Pons (tissue), 1 donor: Measurements from ENCODE around the gene DPY19L1.
"Not testable (repeated sequence)": the region's sequence is repeated elsewhere in the genome, so short reads cannot be mapped to it uniquely, and the experiment has no call there.

Experiments used
- DNase-seq: peaks from one replicate; pipeline ENCODE4 v3.0.0-alpha.2; 2016; ENCODE audit warnings: low spot score

DPY19L1 gene

GRCh38 chr7:34918198-34918861, 119.0 kb downstream of the DPY19L1 start:
- DNase-seq = not testable (repeated sequence)

- not testable (repeated sequence) for DNase-seq
Observed at GRCh38 chr7:34917515-34917914, 119.8 kb downstream of the DPY19L1 start.

- no peak for DNase-seq
Observed at GRCh38 chr7:34916267-34916666, 121.0 kb downstream of the DPY19L1 start.

- no peak for DNase-seq
Observed at GRCh38 chr7:34912236-34912635, 125.0 kb downstream of the DPY19L1 start.

GRCh38 chr7:34906266-34906850, 130.9 kb downstream of the DPY19L1 start:
- not testable (repeated sequence) for DNase-seq

GRCh38 chr7:34904987-34905386, 132.3 kb downstream of the DPY19L1 start:
- DNase-seq = no peak

GRCh38 chr7:34903921-34904320, 133.4 kb downstream of the DPY19L1 start:
- not testable (repeated sequence) for DNase-seq

GRCh38 chr7:34902182-34902581, 135.1 kb downstream of the DPY19L1 start:
- DNase-seq = no peak

GRCh38 chr7:34900891-34901513, 136.3 kb downstream of the DPY19L1 start:
- no peak for DNase-seq

- no peak for DNase-seq
Observed at GRCh38 chr7:34895202-34895601, 142.1 kb downstream of the DPY19L1 start.

GRCh38 chr7:34889951-34890350, 147.3 kb downstream of the DPY19L1 start:
- DNase-seq = no peak

- no peak for DNase-seq
Observed at GRCh38 chr7:34886856-34887255, 150.4 kb downstream of the DPY19L1 start.

GRCh38 chr7:34883855-34884254, 153.4 kb downstream of the DPY19L1 start:
- DNase-seq = not testable (repeated sequence)

GRCh38 chr7:34879871-34880270, 157.4 kb downstream of the DPY19L1 start:
- no peak for DNase-seq

- peak; percentile 31 for DNase-seq
Observed at GRCh38 chr7:34878944-34879735, 158.1 kb downstream of the DPY19L1 start.
